GM15510 (cell line): ENCODE results near the gene SH3RF2.

Source experiments
- POLR2A ChIP-seq: IDR thresholded peaks from 3 replicates; pipeline ENCODE4 v1.6.1; 2011; ENCODE audit warnings: borderline replicate concordance; ENCODE audit not compliant: insufficient read length; ENCODE audit errors: extremely low read depth

SH3RF2 gene

DNA sequence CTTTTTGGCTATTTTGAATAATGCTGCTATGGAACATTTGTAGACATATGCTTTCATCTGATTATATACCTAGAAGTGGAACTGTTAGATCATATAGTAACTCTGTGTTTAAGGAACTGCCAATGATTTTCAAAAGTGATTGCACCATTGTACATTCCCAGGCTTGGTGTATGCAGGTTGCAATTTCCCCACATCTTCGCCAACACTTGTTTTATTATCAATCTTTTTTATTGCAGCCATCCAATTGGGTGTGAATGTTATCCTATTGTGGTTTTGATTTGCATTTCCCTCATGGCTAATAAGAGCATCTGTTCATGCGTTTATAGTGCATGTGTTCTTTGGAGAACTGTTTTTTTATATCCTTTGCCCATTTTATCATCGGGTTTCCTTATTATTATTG lies 87.7 kb downstream of the SH3RF2 start:
- no peak for TF ChIP-seq POLR2A

DNA sequence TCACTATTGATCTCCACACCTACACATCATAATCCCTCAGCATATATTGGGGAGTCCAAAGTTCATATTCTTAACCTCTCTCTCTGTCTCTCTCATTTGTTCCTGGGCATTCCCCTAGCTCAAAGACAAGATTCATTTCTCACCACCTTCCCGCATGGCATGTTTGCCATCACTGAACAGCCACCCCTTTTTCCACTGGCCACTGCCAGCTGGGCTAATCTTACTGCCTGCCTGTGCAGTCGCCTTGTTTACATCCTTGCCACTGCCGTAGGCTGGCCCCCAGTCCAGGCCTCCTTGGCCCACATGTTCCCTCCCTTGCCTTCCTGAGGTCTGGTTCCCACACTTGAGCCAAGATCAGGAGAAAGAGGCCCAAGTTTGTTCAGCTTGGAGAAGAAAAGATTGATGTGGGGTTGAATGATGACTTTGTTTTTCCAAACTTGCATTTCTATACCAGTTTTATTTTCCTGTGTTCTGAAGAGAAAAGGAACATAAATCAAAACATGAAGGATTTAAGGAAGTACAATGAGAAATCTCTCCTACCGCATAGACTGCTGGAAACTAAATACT lies 88.8 kb downstream of the SH3RF2 start:
- no peak for TF ChIP-seq POLR2A

- TF ChIP-seq POLR2A = no peak
Observed at GRCh38 chr5:146025681-146026080, 89.3 kb downstream of the SH3RF2 start.

GRCh38 chr5:146026307-146027010 lies 90.1 kb downstream of the SH3RF2 start:
- TF ChIP-seq POLR2A = no peak

- TF ChIP-seq POLR2A = no peak
Observed at GRCh38 chr5:146027751-146028150, 91.4 kb downstream of the SH3RF2 start.

- TF ChIP-seq POLR2A = no peak
Observed at GRCh38 chr5:146032911-146033310, 96.5 kb downstream of the SH3RF2 start.

GRCh38 chr5:146034127-146034526 lies 97.7 kb downstream of the SH3RF2 start:
- TF ChIP-seq POLR2A = no peak

DNA sequence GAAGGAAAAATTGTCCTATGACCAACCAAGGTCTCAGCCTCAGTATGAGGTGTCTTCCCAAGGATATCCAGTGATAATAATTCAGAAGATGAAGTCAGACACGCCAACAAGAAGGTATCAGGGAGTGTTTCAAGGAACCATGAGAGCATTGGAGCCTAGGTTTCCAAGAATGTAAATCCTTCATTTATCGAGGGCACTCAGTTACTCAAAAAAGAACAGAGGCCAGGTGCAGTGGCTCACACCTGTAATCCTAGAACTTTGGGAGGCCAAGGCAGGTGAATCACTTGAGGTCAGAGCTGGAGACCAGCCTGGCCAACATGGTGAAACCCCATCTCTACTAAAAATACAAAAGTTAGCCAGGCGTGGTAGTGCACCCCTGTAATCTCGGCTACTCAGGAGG lies 98.2 kb downstream of the SH3RF2 start:
- no peak for TF ChIP-seq POLR2A

DNA sequence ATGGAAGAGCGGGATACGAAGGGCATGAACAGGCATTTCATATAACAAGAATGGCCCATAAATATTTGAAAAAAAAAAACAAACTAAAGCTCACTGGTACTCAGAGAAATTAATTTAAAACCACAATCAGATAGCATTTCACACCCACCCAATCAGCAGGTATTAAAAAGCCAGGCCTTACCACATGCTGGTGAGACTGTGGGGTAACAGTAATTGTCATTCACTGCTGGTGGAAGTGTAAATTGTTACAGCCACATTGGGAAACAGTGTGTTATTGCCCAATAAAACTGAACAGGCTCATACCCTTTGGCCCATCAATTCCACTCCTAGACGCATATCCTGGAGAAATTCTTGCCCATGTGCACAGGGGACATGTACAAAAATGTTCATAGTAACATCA lies 103.0 kb downstream of the SH3RF2 start:
- no peak for TF ChIP-seq POLR2A

DNA sequence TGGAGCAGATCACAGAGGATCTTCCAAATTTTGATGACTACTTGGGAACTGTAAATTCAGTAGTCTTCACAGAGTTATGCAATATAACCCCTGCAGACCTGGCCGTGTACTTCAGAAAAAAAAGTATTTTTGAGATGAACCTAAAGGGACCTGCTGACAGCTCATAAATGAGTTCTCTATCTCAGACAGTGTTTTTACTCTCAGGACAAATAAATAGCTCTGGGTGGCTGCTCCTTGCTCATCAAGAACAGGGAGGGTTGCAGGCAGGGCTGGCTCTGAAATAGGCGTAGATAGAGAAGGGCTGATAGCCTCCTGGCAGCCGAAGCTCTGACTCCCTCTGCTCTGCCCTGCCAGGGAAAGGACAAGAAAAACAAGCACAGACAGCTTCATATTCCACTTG lies 104.1 kb downstream of the SH3RF2 start:
- no peak for TF ChIP-seq POLR2A

DNA sequence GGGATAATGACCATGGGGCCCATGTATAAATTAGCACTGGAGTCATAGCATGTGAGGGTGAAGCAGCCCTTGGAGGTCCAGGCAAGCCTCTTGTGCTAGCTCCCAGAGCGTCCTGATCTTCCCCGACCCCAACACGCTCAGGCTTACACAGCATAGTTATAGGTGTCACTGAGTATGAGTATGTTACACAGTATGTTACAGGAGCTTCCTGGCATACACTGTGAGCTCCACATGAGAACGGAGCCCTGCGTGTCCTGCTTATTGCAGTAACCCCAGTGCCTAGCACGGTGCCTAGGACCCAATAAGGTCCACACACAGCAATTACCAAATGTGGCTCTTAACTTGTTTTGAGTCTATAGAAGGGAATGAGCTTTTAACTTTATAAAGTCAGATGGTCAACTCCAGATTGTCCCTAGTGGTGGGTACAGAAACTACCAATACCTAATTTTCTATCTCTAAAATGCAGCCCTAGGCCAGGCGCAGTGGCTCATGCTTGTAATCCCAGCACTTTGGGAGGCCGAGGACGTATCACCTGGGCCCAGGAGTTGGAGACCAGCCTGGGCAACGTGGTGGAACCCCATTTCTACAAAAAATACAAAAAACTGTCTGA lies 104.9 kb downstream of the SH3RF2 start:
- no peak for TF ChIP-seq POLR2A

GRCh38 chr5:146042628-146043279 lies 106.4 kb downstream of the SH3RF2 start:
- TF ChIP-seq POLR2A = no peak

- no peak for TF ChIP-seq POLR2A
Observed at GRCh38 chr5:146043722-146044121, 107.3 kb downstream of the SH3RF2 start.

DNA sequence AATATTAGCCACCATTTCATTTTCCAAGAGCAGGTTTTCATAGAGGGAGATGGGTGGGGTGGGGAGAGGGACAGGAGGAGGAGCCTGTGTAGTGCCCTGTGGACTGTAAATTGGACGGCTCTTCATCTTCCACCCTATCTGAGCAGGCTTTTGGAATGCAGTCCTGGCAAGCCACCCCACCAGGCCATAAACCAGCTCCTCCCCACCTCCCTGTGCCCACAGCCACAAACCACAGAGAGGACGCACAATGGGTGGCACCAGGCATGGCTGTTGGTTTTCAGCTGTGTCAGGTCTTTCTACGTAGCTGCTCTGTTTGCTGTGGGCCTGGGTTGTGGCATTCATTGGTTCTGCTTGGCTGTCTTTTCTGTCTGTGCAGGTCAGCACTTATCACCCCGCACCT lies 111.0 kb downstream of the SH3RF2 start:
- TF ChIP-seq POLR2A = no peak

- no peak for TF ChIP-seq POLR2A
Observed at GRCh38 chr5:146048994-146049703, 112.8 kb downstream of the SH3RF2 start.
